OCI-LY1 (cell line): Measurements from ENCODE around the gene OSMR.

Source experiments
- H2AFZ ChIP-seq: fragments of 200-600 bp; sonication (generic), shearing (Covaris generic); 2 replicates; pipeline ENCODE4 v1.6.0; 2014; ENCODE audit warnings: antibody characterized with exemption, mild to moderate bottlenecking, low read length
- H3F3A ChIP-seq: fragments of 200-600 bp; sonication (generic), shearing (Covaris generic); 2 replicates; pipeline ENCODE4 v1.6.0; 2014; ENCODE audit warnings: mild to moderate bottlenecking, antibody characterized with exemption, low read length, moderate library complexity; ENCODE audit not compliant: insufficient read depth
- H3K27ac ChIP-seq: fragments of 200-600 bp; sonication (generic); 2 replicates; pipeline ENCODE4 v1.5.1; 2014; ENCODE audit warnings: low read length, mixed run types, mild to moderate bottlenecking, low read depth; ENCODE audit not compliant: poor library complexity, severe bottlenecking
- H3K27me3 ChIP-seq: fragments of 200-600 bp; sonication (generic); 2 replicates; pipeline ENCODE4 v1.6.0; 2014; ENCODE audit warnings: antibody characterized with exemption, mild to moderate bottlenecking, low read length, moderate library complexity; ENCODE audit not compliant: insufficient read depth
- H3K36me3 ChIP-seq: fragments of 200-600 bp; sonication (generic); 2 replicates; pipeline ENCODE4 v1.6.1; 2014; ENCODE audit warnings: mild to moderate bottlenecking, antibody characterized with exemption, low read length, moderate library complexity, mixed read lengths; ENCODE audit not compliant: insufficient read depth
- H3K4me1 ChIP-seq: fragments of 200-600 bp; sonication (generic); 2 replicates; pipeline ENCODE4 v1.5.1; 2014; ENCODE audit warnings: mild to moderate bottlenecking, low read length, moderate library complexity; ENCODE audit not compliant: insufficient read depth, severe bottlenecking
- H3K4me2 ChIP-seq: fragments of 200-600 bp; sonication (generic), shearing (Covaris generic); 2 replicates; pipeline ENCODE4 v1.6.1; 2014; ENCODE audit warnings: low read length
- H3K4me3 ChIP-seq: fragments of 200-600 bp; sonication (generic); 2 replicates; pipeline ENCODE4 v1.5.1; 2014; ENCODE audit warnings: low read length, low read depth, mild to moderate bottlenecking, mixed read lengths; ENCODE audit not compliant: poor library complexity, severe bottlenecking
- H3K79me2 ChIP-seq: fragments of 200-600 bp; shearing (Covaris generic); 2 replicates; pipeline ENCODE4 v1.6.1; 2016; ENCODE audit warnings: mixed run types, low read length, mixed read lengths; ENCODE audit not compliant: insufficient read depth
- H3K9ac ChIP-seq: fragments of 200-600 bp; sonication (generic), shearing (Covaris generic); 2 replicates; pipeline ENCODE4 v1.6.1; 2014; ENCODE audit warnings: mild to moderate bottlenecking, low read length, mixed read lengths
- H3K9me2 ChIP-seq: fragments of 200-600 bp; sonication (generic), shearing (Covaris generic); 2 replicates; pipeline ENCODE4 v1.6.1; 2014; ENCODE audit warnings: low read depth, mild to moderate bottlenecking, low read length, mixed read lengths
- H3K9me3 ChIP-seq: fragments of 200-600 bp; shearing (Covaris generic); 2 replicates; pipeline ENCODE4 v1.6.1; 2014; ENCODE audit warnings: low read length, mixed read lengths
- H4K20me1 ChIP-seq: fragments of 200-600 bp; sonication (generic), shearing (Covaris generic); 2 replicates; pipeline ENCODE4 v1.6.0; 2016; ENCODE audit warnings: mild to moderate bottlenecking, low read length; ENCODE audit not compliant: insufficient read depth
- EZH2 ChIP-seq: fragments of 200-600 bp; sonication (generic), shearing (Covaris generic); IDR thresholded peaks from 2 replicates; pipeline ENCODE4 v1.8.0; 2017; ENCODE audit warnings: borderline replicate concordance, mixed run types, mild to moderate bottlenecking, antibody characterized with exemption, low read length, moderate library complexity, mixed read lengths
- TF ChIP-seq, protein P1 (sequence below): fragments of 200-600 bp; sonication (generic), shearing (Covaris generic); IDR thresholded peaks from 2 replicates; pipeline ENCODE4 v1.5.1; 2017; ENCODE audit warnings: mild to moderate bottlenecking, antibody characterized with exemption, low read length, moderate library complexity, mixed read lengths

Gene OSMR

DNA sequence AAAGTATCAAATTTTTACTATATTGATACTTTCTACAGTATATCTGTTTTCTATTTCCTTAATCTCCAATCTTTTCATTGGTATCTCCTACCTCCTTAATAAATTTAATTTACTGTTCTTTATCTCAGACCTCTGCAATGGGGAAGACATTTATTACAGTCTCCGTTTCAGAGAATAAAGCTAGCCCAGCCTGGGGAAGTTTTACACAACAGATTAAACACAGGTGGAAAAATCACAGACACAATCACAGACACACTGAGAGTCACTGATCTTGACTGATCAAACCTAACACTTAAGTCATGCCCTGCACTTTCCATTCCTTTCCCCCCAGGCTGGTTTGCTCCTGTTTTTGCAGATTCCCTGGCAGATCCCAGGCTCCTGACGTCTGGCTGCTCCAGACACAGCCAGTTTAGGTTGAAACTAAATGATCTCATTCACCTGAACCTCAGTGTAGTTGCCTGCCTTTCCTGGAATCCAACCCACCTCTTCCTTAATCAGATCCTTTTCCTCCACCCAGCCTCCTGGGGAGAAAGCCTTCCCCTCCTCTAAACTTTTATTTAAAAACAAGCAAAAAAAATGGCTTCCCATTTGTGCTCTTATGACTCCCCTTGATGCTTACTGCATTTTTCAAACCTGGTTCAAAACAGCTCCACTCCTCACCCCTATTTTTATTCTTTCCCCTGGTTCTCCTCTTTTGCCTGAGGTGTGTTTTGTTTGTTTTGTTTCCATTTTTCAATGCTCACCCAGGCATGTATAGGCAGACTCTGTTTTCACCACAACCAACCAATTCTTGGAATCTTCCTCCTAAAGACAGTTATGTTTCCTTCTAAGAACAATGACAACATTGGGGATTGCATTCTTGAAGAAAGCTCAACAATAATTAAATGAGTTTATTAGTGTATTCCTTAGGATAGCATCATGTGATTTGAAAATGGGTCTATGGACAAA lies 29.5 kb upstream of the OSMR start:
- no peak overlapping the region for H3K4me2 ChIP-seq
- no peaks in the 10 kb centered on the region for H3K9me3 ChIP-seq
- no peaks in the 10 kb centered on the region for H3K27me3 ChIP-seq
- H3K9ac ChIP-seq, result no peak overlapping the region
- no peak overlapping the region for H3K27ac ChIP-seq
- no peak overlapping the region for H3K4me3 ChIP-seq
- H3K79me2 ChIP-seq, result no peaks in the 10 kb centered on the region
- H3F3A ChIP-seq, result no peaks in the 10 kb centered on the region
- TF ChIP-seq, protein P1, sequence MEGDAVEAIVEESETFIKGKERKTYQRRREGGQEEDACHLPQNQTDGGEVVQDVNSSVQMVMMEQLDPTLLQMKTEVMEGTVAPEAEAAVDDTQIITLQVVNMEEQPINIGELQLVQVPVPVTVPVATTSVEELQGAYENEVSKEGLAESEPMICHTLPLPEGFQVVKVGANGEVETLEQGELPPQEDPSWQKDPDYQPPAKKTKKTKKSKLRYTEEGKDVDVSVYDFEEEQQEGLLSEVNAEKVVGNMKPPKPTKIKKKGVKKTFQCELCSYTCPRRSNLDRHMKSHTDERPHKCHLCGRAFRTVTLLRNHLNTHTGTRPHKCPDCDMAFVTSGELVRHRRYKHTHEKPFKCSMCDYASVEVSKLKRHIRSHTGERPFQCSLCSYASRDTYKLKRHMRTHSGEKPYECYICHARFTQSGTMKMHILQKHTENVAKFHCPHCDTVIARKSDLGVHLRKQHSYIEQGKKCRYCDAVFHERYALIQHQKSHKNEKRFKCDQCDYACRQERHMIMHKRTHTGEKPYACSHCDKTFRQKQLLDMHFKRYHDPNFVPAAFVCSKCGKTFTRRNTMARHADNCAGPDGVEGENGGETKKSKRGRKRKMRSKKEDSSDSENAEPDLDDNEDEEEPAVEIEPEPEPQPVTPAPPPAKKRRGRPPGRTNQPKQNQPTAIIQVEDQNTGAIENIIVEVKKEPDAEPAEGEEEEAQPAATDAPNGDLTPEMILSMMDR, result no peak
- no peak for TF ChIP-seq EZH2
- no peaks in the 10 kb centered on the region for H3K4me1 ChIP-seq
- H3K9me2 ChIP-seq, result no peaks in the 10 kb centered on the region
- H4K20me1 ChIP-seq, result no peaks in the 10 kb centered on the region
- H2AFZ ChIP-seq, result no peak overlapping the region
- H3K36me3 ChIP-seq, result no peaks in the 10 kb centered on the region

DNA sequence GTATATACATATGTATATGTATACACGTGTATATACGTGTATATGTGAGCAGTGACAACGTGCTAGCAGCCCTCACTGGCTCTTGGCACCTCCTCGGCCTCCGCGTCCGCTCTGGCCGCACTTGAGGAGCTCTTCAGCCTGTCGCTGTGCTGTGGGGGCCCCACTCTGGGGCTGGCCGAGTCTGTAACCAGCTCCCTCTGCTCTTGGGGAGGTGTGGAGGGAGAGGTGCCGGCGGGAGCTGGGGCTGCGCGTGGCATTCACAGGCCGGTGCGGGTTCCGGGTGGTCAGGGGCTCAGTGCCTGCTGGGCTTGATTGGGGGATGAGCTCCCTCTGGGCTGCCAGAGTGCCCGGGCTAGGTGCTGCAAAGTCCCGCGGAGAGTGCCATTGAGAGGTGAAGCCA lies 24.1 kb upstream of the OSMR start:
- no peak for TF ChIP-seq EZH2
- TF ChIP-seq, protein P1, result no peak
- no peaks in the 10 kb centered on the region for H3K36me3 ChIP-seq
- no peak overlapping the region for H2AFZ ChIP-seq
- H3K9ac ChIP-seq, result no peak overlapping the region
- no peaks in the 10 kb centered on the region for H3F3A ChIP-seq
- H3K9me3 ChIP-seq, result no peaks in the 10 kb centered on the region
- H4K20me1 ChIP-seq, result no peaks in the 10 kb centered on the region
- H3K4me1 ChIP-seq, result no peaks in the 10 kb centered on the region
- no peaks in the 10 kb centered on the region for H3K27me3 ChIP-seq
- no peak overlapping the region for H3K27ac ChIP-seq
- no peaks in the 10 kb centered on the region for H3K79me2 ChIP-seq
- H3K4me2 ChIP-seq, result no peak overlapping the region
- H3K9me2 ChIP-seq, result no peaks in the 10 kb centered on the region
- H3K4me3 ChIP-seq, result no peak overlapping the region

DNA sequence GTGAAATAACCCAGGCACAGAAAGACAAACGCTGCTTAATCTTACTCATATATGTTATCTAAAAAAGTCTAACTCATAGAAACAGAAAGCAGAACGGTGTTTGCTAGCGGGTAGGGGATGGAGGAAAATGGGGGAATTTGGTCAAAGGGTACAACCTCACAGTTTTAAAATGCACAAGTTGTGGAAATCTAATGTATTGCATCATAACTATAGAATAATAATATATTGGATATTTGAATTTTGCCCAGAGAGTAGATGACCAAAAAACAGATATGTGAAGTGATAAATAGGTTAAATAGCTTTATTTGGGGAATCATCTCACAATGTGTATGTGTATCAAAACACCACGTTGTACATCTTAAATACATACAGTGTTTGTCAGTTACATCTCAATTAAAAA lies 22.3 kb upstream of the OSMR start:
- Histone ChIP-seq H3K4me1 (no peaks in the 10 kb centered on the region), H3K79me2 (no peaks in the 10 kb centered on the region), H3K27ac (no peak overlapping the region), H3K27me3 (no peaks in the 10 kb centered on the region), H3K4me3 (no peak overlapping the region), H3K36me3 (no peaks in the 10 kb centered on the region), H3K9me2 (no peaks in the 10 kb centered on the region), H4K20me1 (no peaks in the 10 kb centered on the region), H3K4me2 (no peak overlapping the region), H3K9ac (no peak overlapping the region), H3F3A (no peaks in the 10 kb centered on the region), H3K9me3 (no peaks in the 10 kb centered on the region), H2AFZ (no peak overlapping the region)
- no peak for TF ChIP-seq EZH2
- TF ChIP-seq, protein P1, result no peak
